HuH-7 (cell line): Measurements from ENCODE around the gene HBE1.

ENCODE experiments used
- DNase-seq: peaks from one replicate; pipeline ENCODE4 v3.0.0; 2011; ENCODE audit warnings: low spot score

Gene HBE1

DNA sequence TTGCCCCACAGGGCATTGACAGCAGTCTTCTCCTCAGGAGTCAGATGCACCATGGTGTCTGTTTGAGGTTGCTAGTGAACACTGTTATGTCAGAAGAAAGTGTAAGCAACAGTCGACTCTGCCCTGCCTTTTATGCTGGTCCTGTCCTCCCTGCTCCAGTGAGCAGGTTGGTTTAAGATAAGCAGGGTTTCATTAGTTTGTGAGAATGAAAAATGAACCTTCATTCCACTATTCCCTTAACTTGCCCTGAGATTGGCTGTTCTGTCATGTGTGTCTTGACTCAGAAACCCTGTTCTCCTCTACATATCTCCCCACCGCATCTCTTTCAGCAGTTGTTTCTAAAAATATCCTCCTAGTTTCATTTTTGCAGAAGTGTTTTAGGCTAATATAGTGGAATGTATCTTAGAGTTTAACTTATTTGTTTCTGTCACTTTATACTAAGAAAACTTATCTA, 35.3 kb downstream of the HBE1 start, which contains the start of gene HBD:
Gene HBD (minus strand): TSS at position 103 of the 454 bp plus-strand sequence. CDS start 50 bp downstream, at position 53.
- no peak for DNase-seq

DNA sequence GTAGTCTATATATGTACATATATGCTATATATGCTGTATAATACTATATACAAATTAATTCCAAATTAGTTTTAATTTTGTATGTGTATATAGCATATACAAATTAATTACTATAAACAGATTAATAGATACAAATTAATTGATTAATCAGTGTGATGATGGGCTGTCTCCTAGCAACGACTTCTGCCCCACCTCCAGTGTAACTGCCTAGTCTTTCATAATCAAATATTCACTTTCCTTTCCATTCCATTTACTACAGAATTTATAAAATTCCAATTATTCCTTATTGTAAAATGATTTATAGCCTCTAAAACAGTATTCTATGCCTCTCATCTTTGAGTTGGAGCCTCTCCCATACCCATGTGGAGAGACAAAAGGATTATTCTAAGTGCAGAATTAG, 36.4 kb downstream of the HBE1 start:
- no peak for DNase-seq

DNA sequence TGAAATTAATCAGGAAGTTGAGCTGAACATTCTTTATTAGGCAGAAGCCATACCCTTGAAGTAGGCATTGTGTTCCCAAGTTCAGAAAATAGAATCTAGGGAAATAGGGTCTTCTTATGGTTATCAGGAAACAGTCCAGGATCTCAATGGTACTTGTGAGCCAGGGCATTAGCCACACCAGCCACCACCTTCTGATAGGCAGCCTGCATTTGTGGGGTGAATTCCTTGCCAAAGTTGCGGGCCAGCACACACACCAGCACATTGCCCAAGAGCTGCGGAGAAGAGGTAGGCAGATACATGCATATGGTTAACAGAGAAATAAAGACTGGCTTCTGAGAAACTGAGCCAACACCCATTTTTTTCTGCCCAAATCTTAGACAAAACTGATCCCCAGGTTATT, 36.9 kb downstream of the HBE1 start:
- DNase-seq: no peak

DNA sequence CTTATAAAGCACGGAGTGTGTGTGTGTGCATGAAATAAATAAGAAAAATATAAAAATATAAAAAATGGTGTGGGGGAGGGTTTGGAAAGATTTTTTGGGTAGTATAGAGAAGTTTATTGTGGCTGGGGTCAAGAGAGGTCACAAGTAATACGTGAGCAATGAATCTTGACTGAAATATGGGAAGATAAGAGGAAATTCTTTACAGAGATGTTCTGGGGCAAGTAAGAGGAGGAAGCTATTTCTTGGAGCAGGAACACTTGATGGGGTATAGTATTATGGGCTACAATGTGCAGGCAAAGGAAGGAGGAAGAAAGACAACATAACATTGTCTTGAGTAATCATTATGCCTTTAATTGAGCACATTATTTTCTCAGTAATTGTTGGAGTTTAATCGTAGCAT, 37.6 kb downstream of the HBE1 start:
- no peak for DNase-seq

DNA sequence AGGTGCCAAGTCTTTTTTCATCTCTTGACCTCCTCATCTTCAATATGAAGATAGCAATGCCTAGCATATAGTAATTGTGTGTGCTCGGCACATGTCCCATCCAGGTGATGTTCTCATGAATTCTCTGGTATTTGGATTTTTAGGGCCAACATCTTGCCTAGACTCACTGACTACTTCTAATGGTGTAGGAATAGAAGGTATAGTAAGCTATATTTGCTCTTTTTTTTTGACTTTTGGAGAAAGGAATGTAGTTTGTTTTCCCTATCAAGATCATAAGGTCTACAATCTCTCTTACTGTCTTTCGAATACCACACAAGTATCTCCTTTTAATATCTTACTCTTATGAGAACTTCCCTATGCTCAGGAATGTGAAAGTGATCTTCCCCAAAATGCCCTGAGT, 38.6 kb downstream of the HBE1 start:
- DNase-seq: no peak

DNA sequence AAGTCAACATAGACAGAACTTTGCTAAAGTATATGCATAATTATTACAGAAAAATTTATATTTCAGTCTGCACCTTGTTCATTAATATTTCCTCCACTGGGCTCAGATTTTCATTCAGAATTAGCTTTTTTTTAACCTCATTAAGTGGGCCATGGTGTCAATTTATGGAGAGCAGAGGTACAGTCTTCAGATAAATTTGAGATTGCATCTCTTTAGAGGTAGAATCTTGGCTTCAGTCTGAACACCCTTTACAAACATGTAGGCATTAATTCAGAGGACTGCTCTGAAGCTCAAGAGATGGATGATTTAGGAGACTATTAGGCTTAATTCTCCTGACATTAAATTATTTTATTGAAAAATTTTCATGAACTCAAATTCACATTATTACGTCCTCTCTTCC, 39.5 kb downstream of the HBE1 start:
- no peak for DNase-seq

DNA sequence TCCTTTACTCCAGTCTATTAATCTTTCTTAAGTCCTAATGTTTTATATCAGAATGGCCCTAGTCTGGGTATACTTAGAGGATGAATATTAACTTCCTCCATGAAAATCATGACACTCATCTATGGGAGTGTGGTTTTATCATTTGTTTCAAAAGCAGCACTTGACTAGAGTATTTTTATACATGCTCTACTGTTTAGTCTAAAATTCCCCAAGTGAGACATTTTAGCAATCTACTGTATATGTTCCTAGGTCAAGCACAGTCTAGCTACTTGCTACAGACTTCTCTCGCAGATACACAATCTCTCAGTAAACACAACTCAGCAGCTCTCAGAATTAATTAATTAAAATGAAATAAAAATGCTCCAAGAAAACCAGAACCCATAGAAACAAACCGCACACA, 39.9 kb downstream of the HBE1 start:
- DNase-seq: no peak

DNA sequence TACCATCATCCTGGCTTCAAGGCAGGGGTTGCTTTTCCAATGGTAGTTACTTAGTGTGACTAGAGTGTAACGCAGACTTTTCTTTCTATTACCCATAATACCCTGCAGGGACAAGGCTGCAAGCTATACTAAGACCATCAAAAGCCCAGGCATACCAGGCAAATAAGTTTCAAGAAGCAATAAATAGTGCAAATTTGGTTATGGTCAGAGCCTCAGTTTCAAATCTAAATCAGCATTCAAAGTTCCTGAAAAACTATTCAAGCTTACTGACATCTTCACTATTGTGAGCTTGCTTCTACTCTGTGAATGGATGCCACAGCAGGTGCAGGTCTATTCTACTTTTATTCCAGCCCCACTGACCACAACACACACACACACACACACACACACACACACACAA, 40.4 kb downstream of the HBE1 start:
- DNase-seq: no peak

DNA sequence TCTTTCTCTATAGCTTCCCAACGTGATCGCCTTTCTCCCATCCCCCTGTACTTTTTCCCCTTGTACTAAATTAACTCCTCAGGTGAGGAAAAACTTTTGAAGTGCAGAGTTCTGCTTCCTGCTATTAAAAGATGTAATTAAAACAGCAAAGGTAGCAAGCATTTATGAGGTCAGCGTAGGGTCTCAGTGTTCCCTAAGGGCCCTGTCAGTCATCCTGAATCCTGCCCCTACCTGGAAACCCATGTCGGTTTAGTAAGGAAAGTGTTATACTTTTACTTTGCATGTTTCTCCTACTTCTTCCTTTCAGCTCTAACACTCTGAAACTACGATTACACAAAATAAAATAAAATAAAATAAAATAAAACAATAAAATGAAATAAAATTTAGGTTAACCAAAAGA, 41.6 kb downstream of the HBE1 start:
- DNase-seq: no peak

DNA sequence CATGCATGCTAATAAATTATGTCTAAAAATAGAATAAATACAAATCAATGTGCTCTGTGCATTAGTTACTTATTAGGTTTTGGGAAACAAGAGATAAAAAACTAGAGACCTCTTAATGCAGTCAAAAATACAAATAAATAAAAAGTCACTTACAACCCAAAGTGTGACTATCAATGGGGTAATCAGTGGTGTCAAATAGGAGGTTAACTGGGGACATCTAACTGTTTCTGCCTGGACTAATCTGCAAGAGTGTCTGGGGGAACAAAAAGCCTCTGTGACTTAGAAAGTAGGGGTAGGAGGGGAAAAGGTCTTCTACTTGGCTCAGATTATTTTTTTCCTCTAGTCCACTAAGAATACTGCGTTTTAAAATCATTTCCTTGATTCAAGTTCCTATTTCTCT, 42.1 kb downstream of the HBE1 start:
- no peak for DNase-seq

DNA sequence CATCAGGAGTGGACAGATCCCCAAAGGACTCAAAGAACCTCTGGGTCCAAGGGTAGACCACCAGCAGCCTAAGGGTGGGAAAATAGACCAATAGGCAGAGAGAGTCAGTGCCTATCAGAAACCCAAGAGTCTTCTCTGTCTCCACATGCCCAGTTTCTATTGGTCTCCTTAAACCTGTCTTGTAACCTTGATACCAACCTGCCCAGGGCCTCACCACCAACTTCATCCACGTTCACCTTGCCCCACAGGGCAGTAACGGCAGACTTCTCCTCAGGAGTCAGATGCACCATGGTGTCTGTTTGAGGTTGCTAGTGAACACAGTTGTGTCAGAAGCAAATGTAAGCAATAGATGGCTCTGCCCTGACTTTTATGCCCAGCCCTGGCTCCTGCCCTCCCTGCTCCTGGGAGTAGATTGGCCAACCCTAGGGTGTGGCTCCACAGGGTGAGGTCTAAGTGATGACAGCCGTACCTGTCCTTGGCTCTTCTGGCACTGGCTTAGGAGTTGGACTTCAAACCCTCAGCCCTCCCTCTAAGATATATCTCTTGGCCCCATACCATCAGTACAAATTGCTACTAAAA, 42.9 kb downstream of the HBE1 start, which contains the start of gene HBB:
Gene HBB (minus strand): TSS at position 340 of the 579 bp plus-strand sequence. CDS start 50 bp downstream, at position 290.
- no peak for DNase-seq

DNA sequence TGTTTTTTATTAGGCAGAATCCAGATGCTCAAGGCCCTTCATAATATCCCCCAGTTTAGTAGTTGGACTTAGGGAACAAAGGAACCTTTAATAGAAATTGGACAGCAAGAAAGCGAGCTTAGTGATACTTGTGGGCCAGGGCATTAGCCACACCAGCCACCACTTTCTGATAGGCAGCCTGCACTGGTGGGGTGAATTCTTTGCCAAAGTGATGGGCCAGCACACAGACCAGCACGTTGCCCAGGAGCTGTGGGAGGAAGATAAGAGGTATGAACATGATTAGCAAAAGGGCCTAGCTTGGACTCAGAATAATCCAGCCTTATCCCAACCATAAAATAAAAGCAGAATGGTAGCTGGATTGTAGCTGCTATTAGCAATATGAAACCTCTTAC, 44.3 kb downstream of the HBE1 start:
- no peak for DNase-seq

DNA sequence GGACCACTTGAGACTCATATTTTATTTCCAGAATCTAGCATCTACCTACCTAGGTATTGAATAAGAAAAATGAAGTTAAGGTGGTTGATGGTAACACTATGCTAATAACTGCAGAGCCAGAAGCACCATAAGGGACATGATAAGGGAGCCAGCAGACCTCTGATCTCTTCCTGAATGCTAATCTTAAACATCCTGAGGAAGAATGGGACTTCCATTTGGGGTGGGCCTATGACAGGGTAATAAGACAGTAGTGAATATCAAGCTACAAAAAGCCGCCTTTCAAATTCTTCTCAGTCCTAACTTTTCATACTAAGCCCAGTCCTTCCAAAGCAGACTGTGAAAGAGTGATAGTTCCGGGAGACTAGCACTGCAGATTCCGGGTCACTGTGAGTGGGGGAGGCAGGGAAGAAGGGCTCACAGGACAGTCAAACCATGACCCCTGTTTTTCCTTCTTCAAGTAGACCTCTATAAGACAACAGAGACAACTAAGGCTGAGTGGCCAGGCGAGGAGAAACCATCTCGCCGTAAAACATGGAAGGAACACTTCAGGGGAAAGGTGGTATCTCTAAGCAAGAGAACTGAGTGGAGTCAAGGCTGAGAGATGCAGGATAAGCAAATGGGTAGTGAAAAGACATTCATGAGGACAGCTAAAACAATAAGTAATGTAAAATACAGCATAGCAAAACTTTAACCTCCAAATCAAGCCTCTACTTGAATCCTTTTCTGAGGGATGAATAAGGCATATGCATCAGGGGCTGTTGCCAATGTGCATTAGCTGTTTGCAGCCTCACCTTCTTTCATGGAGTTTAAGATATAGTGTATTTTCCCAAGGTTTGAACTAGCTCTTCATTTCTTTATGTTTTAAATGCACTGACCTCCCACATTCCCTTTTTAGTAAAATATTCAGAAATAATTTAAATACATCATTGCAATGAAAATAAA, 44.9 kb downstream of the HBE1 start:
- no peak for DNase-seq

DNA sequence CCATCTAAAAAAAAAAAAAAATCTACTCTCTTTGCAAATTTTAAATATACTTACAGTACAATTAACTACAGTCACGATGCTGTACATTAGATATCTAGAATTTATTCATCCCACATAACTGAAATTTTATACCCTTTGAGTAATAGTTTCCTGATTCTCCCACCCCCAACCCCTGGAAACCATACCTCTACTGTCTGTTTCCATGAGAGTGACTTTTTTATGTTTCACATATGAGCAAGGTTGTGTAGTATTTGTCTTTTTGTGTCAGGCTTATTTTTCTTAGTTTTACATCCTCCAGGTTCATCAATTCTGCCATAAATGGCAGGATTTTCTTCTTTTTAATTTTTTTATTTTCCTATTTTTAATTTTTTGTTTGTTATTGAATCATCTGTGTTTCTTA, 46.1 kb downstream of the HBE1 start:
- no peak for DNase-seq

DNA sequence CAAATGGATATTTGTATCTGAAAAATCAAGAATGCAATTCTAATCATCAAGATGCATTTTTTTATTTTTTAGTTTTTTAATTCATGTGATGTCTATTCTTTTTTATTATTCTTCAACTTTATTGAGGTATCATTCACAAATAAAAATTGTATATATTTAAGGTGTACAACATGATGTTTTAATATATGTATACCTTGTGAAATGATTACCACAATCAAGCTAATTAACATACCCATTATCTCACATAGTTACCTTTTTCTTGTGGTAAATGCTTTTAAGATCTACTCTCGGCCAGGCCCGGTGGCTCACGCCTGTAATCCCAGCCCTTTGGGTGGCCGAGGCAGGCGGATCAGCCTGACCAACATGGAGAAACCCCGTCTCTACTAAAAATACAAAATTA, 46.6 kb downstream of the HBE1 start:
- DNase-seq: no peak
